GM21786 (cell line): Measurements from ENCODE around the gene PTMS.

ENCODE experiments used
- ATAC-seq: cut with Tn5 transposase; IDR thresholded peaks from one replicate; pipeline ENCODE4 v1.9.1; 2021; ENCODE audit not compliant: unreplicated experiment

The PTMS gene

DNA sequence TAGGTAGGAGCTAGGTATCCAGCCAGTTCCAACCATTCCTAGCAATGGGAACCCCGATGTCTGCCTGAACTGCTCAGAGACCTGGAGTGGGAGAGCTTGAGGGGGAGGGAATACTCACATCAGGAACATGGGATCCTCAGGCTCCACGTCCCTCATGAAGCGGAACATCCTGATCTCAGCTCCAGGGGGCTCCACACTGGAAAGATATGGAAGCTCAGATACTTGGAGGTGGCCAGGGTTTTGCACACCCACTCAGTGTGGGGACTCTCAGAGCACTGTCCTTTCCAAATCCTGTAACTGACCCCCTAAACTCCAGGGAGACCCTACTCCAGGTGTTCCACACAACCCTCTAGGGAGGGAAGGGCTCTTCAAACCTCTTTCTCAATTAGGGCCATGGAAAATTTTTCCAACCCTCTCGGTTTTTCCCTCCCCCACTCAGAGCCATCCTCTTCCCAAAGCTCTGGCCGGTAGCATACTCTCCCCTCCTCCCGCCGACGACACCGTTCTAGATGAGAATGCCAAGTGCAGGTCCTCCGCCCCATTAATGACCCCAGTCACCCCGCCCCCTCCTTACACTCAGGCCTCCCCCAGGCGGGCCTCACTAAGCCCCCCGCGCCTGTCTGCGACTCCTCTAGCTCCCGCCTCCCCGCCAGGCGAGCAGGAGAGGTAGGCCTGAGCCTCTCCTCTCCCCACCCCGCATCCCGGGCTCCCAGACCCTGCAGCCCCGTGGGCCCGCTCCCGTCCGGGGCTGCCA lies 13.8 kb upstream of the PTMS start:
- ATAC-seq, result no peak

DNA sequence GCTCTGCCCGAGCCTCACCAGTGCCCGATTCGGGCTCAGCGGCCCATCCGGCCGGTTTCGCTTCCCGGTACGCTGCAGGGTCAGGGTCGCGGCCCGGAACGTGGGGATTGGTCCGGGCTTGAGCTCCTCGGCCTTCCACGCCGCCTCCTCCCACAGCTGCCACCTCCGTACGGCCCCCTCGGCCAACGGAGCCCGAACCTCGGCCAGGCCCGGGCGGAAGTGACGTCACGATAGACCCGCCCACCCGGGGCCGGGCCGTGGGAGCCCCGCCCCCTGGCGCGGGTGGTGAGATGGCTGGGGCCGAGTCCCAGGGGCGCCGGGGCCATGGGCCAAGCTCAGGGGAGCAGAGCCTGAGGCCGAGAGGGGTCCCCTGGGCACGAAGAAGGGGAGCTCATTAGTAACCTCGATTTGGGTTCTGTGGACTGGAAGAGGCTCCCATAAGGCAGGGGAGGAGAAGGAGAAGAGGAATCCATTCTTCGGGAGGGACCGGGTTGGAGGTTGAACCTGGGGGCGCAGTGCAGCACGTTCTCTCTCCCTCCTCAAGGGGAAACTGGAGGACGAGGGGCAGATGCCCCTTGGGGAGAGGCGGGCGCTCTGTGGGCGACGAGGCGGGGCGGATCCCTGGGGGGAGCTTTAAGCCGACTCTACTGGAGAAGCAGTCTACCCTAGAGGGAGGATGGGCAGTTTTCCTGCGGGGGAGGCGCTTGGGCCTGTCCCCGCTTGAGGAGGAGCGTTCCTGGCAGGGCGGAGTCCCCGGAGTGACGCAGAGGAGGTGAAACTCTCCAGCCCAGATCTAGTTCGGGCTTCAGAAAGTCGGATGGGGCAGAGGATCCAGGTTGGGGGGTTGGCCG lies 13.0 kb upstream of the PTMS start, which contains the start of gene MLF2:
Gene MLF2, minus strand, starts transcription at position 221 of the 851 bp plus-strand sequence. CDS start 807 bp downstream, outside the sequence.
- peak; percentile 93 for ATAC-seq

DNA sequence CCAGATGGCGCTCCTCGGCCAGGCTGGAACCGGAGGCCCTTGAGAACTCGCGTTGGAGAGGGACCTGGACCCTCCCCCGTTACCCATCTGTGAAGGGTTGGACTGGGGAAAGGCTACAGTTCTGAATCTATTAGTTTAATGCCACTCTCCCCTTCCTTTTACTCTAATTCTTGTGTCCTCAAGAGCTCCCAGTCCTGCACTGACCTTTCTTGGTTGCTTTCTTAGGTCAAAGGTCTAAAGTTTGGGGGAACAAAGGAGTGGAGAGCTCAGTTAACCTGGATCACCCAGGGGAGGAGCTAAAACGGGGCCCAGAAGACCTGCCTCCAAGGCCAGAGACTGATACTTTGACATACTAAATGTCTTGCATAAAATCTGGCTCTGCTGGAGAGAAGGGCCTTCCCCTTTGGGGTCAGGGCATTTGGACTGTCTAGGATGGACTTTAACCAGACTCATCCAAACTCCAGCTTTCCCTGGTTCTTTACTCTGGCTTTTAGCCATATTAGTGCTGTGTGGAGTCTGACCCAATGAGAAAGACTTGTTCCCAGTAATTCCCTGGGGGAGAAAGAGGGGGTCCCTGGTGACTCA lies 12.3 kb upstream of the PTMS start:
- ATAC-seq, result no peak

DNA sequence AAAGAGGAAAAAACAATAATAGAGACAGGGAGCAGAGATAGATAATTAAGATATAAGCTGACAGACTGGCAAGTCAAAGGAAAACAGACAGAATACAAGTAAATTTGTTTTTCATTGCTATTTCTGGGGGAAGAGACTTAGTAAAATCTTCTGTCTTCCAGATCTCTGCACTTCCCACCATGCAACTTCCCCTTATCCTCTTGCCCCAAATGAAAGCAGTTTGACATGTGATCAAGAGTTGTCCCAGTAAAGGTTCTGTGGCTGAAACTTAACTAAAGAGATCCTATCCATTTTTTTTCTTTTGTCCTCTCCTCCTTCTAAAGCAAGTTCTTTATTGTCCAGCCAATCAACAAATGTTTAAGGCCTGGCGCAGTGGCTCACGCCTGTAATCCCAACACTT lies 11.8 kb upstream of the PTMS start:
- no peak for ATAC-seq

DNA sequence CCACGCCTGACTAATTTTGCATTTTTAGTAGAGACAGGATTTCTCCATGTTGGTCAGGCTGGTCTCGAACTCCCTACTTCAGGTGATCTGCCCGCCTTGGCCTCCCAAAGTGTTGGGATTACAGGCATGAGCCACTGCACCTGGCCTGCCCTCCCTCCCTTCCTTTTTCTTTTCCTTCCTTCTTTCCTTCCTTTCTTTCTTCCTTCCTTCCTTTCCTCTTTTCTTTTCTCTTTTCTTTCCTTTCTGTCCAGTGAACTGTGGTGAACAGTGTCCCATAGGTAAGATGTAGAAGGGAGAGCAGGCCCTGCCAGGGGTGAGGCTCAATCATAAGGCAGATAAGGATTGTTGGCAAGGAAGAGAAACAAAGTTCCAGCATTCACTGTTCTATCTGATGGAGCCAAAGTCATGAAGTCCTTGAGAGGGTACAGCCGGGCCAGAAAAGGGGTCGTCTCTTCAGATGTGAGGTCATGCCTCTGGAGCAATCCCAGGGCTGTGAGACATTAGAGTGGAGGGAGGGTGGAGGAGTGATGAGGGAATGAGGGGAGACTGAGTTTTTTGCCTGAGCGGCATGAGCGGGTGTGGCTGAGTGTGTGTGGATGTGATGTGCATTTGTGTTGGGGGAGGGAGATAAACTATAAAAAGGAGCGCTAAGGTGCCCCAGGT lies 9.0 kb upstream of the PTMS start:
- no peak for ATAC-seq

DNA sequence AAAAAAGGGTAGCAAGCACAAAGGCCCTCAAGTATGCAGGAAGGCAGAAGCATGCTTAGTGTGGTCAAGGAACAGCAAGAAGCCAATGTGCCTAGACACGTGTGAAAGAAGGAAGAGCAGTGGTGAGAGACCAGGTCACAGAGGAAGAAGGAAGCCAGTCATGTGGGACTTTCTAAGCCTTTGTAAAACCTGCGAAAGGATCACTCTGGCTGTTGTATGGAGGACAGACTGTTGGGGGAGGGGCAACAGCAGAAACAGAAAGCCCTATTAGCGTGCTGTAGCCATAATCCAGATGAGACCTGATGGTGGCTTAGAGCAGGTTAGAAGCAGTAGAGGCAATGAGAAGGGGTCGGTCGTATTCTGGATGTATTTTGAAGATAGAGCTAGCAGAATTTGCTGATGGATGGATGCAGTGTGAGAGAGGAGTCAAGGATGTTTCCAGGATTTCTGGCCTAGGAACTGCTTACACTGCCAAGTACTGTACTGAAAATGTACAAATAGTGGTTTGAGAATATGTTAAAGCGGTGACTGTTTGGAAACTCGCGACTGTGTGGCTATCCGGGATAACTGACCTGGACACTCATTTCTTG lies 7.6 kb upstream of the PTMS start:
- ATAC-seq, result no peak

DNA sequence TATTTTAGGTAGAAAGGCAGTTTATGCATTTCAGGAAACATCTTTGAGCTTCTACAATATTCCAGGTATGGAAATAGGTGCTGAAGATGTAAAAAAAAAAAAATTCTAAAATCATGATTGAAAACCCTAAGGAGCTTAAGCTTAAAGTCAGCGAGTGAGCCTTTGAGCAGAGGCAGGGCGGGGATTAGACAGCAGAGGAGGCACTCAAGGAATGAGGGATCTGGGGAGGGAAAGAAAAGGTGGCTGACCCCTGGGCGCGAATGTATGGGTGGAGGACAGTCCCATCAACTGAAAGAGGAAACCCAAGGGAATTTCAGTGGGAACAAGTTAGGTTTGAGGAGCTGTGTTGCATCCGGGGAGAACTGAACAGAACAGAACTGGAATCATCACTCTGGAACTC lies 6.4 kb upstream of the PTMS start:
- ATAC-seq, result no peak

DNA sequence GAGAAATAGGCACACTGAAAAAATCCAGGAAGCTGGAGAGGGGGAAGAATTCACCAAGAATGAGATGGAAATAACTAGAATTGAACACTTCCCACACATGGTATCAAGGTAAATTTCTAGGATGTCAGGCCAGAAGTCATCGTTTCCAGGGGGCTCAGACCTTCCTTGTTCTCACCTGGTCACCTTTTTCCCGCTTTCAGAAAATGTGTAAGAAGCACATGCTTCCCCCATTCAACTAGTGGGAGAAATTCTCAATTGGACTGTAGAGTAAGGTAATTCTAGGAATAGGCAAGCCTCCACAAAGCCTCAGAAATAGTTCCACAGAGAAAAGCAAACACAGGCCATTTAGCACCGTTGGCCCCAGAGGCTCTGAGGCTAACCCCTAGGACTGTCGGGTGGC lies 2.8 kb upstream of the PTMS start:
- no peak for ATAC-seq

DNA sequence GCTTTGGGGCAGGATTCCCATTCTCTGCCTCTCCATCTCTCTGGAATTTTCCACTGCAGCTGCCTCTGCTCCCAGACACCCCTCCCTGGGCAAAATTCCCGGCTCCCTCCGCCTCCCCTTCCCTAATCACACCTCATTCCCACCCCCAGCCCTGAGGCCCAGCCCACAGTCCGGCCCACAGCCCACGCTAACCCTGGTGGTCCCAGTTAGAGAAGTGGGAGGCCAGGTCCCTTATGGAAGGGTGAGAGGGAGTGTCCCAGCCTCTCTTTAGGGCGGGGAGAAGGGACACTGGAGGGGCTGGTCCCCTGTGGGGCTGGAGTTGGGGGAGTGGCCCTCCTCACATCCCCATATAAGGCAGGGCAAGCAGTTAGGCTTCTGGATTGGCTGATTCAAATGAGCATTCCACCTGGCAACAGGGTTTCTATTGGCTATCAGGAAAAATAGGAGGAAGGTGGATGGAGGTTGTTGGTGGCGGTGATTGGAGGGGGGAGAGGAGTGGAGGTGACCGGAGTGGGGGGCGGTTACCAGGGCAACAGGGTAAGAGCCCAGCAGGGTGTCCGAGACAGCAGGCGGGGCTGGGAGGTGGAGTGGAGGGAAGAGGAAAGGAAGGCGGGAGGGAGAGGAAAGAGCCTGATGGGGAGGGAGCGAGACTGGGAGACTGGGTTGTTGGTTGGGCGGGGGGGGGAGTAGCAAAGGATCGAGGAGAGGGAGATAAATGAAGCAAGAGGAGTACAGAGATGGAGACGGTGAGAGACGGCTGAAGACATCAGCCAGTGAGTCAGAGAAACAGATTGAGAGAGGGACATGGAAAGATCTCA lies 1.9 kb upstream of the PTMS start:
- peak; percentile 81 for ATAC-seq

DNA sequence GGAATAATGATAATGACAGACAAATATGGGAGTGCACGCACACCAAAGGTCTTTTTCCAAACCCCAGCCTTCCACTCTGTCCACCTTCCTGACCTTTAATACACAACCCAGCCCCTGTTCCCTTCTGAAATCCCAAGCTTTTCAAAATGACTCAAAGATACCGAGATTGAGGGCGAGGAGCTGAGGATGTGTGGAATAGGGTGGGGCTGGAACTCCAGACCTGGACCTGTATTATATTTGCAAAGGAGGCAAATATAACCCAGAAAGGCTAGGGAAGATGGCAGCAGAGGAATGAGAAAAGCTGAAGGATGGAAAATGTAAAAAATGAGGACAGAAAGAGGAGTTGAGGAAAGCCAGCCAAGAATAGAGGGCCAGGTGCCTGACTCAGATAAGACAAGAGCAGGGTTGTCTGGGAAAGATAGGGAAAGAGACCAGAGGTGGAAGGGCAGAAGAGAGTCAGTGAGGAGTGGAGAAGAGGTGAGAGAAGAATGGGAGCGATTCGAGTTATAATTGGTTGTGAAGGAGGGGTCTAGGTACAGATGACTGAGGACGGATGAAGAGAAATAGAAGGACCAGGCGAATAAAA lies 1.0 kb upstream of the PTMS start:
- no peak for ATAC-seq

DNA sequence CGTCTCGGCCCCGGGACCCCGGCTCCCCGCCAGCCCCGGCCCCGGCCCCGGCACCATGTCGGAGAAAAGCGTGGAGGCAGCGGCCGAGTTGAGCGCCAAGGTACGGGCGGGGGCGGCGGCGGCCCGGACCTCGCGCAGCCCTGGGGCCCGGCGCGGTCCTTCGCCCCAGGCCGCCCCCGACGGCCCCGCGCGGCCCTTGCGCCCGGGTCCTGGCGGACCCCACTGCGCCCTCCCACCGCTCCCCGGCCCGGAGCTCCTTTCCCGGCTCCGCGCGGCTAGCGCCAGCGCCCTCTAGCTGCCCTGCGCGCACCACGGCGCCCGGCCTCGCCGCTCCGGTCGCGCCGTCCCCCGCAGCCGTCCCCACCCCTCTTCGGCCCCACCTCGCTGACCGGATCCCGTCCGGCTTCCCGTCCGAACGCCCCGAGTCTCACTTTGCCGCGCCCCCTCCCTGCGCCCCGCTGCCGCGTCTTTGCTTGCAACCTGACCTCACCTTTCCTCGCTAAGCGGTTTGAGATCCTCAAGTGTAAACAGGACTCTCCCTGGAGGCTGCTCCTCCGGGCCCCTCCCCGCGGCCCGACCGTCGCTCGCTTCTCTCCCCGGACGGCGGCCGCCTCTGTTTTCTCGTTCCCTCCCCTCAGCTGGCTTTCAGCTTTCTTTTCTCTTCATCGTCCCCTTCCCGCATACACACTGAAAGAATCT lies 637 bp downstream of the PTMS start:
- peak; percentile 44 for ATAC-seq

DNA sequence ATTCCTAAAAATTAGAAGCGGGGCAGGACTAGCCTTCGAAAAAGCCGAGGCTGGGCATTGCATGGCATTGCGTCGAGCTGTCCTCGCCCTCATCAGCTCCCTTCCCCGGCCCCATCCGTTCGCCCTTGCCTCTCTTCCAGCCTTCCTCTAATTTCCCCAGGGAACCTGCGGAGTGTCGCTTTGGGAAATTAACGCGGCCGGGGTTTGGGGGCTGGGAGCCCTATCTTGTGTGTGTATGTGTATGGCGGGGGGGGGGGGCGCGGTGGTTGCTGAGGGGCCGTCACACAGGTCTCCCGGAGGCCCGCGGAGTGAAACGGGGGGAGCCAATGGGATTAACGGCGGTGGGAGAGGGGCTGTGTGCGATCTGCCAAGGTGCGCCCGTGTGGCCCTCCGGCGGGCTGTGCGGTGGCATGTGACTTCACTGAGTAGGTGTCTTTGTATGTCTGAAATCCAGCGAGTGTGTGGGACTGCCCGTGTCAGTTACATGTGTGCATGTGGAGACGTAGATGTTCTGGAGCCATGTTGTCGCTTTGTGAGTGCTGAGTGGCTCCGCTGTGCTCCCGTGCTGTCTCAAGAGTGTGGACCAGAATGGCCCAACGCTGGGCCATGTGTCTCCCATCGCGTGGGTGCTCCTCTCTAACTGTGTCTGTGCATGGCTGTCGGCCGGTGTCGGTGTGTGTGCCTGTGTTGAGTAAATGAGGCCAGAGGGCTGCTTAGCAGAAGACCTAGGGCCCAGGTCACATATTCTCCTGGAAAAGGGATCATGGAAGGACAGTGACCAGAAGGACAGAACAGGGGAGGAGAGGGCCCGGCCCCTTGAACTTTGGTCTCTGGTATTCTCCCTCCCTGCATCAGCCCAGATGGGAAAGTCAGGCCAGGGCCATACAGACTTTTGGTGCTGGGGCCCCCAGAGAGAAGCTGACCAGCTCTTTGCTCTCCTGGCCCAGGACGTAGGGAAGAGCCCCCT lies 1.5 kb downstream of the PTMS start:
- no peak for ATAC-seq

DNA sequence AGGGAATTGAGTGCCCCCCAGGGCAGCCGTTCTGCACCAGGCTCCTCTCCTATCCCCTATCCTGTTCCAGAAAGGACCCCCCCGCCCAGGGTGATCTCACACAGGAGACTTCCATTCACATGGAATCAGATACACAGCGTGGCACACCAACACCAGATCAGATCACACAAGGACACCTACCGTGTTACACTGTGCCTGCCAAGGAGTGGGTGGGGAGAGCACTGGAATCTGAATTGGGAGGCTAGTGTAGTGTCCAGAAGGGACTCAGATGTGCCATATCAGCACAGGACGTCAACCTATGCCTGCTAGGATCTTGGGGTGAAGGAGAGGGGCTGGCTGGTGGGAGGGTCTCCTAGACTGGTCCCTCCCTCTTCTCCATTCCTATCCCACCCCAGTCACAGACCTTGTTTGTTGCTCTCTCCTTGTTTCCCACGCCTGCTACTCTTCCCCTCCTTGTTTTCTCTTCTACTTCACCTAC lies 2.3 kb downstream of the PTMS start:
- ATAC-seq, result no peak

DNA sequence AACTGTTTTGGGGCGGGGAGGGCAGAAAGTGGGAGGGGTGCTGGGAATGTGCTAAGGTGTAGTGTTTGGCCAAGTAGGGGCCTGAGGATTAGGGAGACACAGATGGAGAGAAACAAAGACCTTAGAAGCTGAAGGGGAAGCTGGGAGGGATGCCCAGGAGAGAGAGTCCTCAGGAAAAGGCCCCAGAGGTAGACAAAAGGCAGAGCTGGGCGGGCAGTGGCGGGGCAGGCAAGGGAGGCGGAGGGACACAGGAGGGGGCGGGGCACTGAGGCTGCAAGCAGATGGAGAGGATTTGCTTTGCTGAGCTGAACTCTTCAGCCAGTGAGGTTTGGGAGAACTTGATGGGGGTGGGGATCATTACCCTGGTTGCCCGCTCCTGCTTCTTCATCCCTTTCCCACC lies 2.8 kb downstream of the PTMS start:
- no peak for ATAC-seq

DNA sequence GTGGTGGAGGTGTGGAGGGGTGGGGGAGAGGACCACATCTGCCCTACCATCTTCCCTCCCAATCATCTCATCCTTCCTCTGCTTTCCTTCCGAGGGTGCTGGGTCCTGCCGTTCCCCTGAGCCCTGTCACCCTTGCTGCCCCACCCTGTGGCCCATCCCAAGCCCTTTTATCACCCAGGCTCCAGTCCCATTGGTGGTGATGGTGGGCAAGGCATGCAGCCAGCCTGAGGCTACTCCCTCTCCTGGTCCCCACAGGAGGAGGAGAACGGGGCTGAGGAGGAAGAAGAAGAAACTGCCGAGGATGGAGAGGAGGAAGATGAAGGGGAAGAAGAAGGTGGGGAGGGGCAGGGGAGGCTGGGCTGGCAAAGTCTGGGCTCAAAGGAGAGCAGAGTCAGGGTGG lies 3.5 kb downstream of the PTMS start:
- no peak for ATAC-seq

DNA sequence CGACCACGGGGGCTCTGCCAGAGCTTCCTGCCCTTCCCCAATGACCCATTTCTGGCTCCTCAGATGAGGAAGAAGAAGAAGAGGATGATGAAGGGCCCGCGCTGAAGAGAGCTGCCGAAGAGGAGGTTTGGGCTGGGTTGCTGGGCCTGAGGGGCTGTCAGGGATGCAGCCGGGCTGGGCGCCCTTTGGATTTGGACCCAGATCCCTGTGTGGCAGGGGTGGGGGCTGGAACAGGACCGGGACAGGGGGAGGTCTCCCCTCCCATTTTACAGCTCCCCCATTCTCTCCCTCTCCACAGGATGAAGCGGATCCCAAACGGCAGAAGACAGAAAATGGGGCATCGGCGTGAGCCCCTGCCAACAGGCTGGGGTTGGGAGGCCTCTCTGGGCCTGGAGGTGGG lies 3.9 kb downstream of the PTMS start:
- ATAC-seq, result no peak

DNA sequence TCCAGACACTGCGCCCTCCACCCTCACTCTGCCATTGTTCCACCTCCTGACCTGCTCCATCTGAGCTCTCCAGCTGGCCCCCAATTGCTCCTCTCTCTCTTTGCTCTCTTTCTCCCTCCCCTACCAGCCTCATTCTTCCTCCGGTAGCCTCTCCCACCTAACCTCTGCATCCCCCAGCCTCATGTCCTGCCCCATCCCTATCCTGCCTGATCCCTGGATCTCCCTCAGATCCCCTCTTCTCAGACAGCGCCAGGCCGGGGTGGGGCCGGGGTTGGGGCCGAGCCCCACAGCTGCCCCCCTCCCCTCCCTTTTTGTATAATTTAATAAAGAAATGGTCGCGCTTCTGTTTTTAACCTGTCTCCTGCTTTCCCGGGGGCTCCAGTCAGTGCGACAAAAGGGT lies 4.4 kb downstream of the PTMS start:
- no peak for ATAC-seq

DNA sequence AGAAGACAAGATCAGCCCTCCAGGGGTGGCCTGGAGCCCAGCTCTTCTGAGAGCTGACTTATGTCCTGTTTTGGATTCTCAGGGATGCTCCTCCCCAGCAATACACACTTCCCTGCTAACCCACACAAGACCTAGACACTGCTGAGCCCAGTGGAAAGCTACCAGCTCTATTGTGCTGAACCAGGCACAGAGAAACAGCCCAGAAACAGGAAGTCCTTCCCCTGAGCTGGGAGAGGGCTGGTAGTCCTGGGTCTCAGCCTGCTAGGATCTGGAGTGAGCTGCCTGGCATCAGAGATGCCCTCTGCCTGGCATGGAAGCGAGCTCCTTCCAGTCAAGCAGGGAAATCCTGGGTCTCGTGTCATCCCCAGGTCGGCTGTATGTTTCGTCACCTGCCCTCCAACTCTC lies 4.9 kb downstream of the PTMS start:
- ATAC-seq, result no peak
